Natural killer cell (primary cell): ENCODE data around the gene SPPL2C. TPM values are rescaled to one million over a fixed set of nuclear protein-coding genes. Genes with fewer than 3 reads are reported as not detected.

Source experiments
- ATAC-seq, 3 donors: fragments of 150-1000 bp in 2 of 3; fragments of 200-7000 bp in 1 of 3; cut with Tn5 transposase; 1 replicate in 1 of 3; 2 replicates in 2 of 3; pipeline ENCODE4 v1.10.0; 2021; ENCODE audit warnings: mild to moderate bottlenecking in 2 of 3, moderate library complexity in 2 of 3
- DNase-seq, 2 donors: peaks; one replicate each; pipeline versions ENCODE4 v3.0.0 to v3.0.0-alpha.2; 2013 to 2021; ENCODE audit warnings: mixed read lengths in 1 of 2
- H3K27ac ChIP-seq: one replicate; pipeline ENCODE4 v1.5.1; 2013; ENCODE audit warnings: mild to moderate bottlenecking, low read length
- H3K27me3 ChIP-seq: one replicate; pipeline ENCODE4 v1.6.1; 2013; ENCODE audit warnings: low read length; ENCODE audit not compliant: control insufficient read depth, insufficient read depth
- H3K36me3 ChIP-seq: one replicate; pipeline ENCODE4 v1.6.1; 2013; ENCODE audit warnings: low read length; ENCODE audit not compliant: control insufficient read depth, insufficient read depth
- H3K4me1 ChIP-seq: one replicate; pipeline ENCODE4 v1.6.1; 2013; ENCODE audit warnings: low read length; ENCODE audit not compliant: control insufficient read depth, insufficient read depth
- H3K4me3 ChIP-seq: one replicate; pipeline ENCODE4 v1.5.1; 2013; ENCODE audit warnings: low read length
- H3K9me3 ChIP-seq: one replicate; pipeline ENCODE4 v1.6.1; 2013; ENCODE audit warnings: low read length; ENCODE audit not compliant: control insufficient read depth, insufficient read depth
- H3K27ac Mint-ChIP-seq, 2 donors: one replicate each; pipeline ENCODE4 v1.8.0; 2022; ENCODE audit warnings: mild to moderate bottlenecking in 2 of 2, mixed read lengths in 2 of 2, moderate library complexity in 1 of 2
- H3K27me3 Mint-ChIP-seq, 2 donors: one replicate each; pipeline ENCODE4 v1.8.0; 2022; ENCODE audit warnings: low read depth in 2 of 2, mixed read lengths in 2 of 2
- H3K36me3 Mint-ChIP-seq: one replicate; pipeline ENCODE4 v1.8.0; 2022; ENCODE audit warnings: mixed read lengths
- H3K4me1 Mint-ChIP-seq, 2 donors: one replicate each; pipeline ENCODE4 v1.8.0; 2022; ENCODE audit warnings: mixed read lengths in 2 of 2
- H3K4me3 Mint-ChIP-seq: one replicate; pipeline ENCODE4 v1.8.0; 2022; ENCODE audit warnings: mild to moderate bottlenecking, moderate library complexity, mixed read lengths
- H3K9me3 Mint-ChIP-seq, 2 donors: one replicate each; pipeline ENCODE4 v1.8.0; 2022; ENCODE audit warnings: mixed read lengths in 2 of 2
- CTCF ChIP-seq: fragments of 200-600 bp; IDR thresholded peaks from one replicate; pipeline ENCODE4 v1.8.0; 2022; ENCODE audit warnings: antibody characterized with exemption
- WGBS: methylation state at CpG from one replicate; pipeline ENCODE4 v1.1.7; 2013; ENCODE audit warnings: missing lambda C conversion rate; ENCODE audit not compliant: insufficient coverage; 5-methylcytosine and 5-hydroxymethylcytosine counted together
- intact Hi-C: fragments of 100-400 bp; cut with micrococcal nuclease; formaldehyde crosslinking; loops from one replicate; pipeline ENCODE4 v1.14.2; 2022
- total RNA-seq, 4 donors: library from RNA; stranded (reverse); fragments of 120-200 nt in 1 of 4; gene quantifications; one replicate each; pipeline versions ENCODE4 v1.2.3 to v1.2.4, GENCODE V29; 2013 to 2022

The SPPL2C gene
- total RNA-seq, 3 donors from 2014 or later (not counting 1 experiment from before 2014, with no cell fraction given) = not detected

- no peak overlapping the region for H3K4me3 Mint-ChIP-seq
- Histone ChIP-seq H3K36me3 (no peaks in the 10 kb centered on the region), H3K27ac (no peak overlapping the region), H3K27me3 (no peaks in the 10 kb centered on the region), H3K4me3 (no peak overlapping the region), H3K9me3 (no peaks in the 10 kb centered on the region), H3K4me1 (no peaks in the 10 kb centered on the region)
- no peaks in the 10 kb centered on the region for H3K36me3 Mint-ChIP-seq
- TF ChIP-seq CTCF = no peak
- no peak overlapping the region for H3K27ac Mint-ChIP-seq
- DNase-seq (no peak), ATAC-seq (no peak)
- H3K27me3 Mint-ChIP-seq = peaks cover 10% of the 10 kb centered on the region in 2 donors
- intact Hi-C loops = no loop called here
- no peaks in the 10 kb centered on the region for H3K9me3 Mint-ChIP-seq
- H3K4me1 Mint-ChIP-seq = peaks cover 0 to 4% of the 10 kb centered on the region in 2 donors
- no CpG with 5 or more reads among the region's 1 CpG for WGBS
These were observed 32.8 kb downstream of the SPPL2C start for GRCh38 chr17:45877467-45877866.

DNA sequence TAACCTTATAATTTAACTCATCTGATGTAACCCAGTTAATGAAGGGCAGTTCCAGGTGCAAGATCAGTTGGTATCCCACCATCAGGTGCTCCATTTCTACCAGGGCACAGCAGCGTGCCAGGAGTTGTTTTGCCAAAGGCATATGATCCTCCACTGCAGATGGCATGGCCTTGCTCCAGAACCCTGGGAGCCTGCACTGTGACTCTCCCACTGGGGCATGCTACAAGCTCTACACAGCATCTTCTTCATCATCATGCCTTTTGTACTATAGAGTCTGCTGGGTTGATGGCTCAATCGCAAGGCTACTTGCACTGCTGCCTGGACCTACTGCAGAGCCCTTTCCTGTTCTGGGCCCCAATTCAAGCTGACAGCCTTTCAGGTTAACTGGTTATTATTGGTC lies 38.4 kb downstream of the SPPL2C start:
- Histone ChIP-seq H3K36me3 (no peaks in the 10 kb centered on the region), H3K4me3 (no peak overlapping the region), H3K27me3 (no peaks in the 10 kb centered on the region), H3K27ac (no peak overlapping the region), H3K4me1 (no peaks in the 10 kb centered on the region), H3K9me3 (no peaks in the 10 kb centered on the region)
- 92% methylated on average over 2 of the region's 2 CpGs for WGBS
- no peak overlapping the region for H3K27ac Mint-ChIP-seq
- H3K4me1 Mint-ChIP-seq = no peaks in the 10 kb centered on the region
- peaks cover under 1 to 11% of the 10 kb centered on the region in 2 donors for H3K27me3 Mint-ChIP-seq
- ATAC-seq (no peak), DNase-seq (no peak)
- H3K4me3 Mint-ChIP-seq = no peak overlapping the region
- no peaks in the 10 kb centered on the region for H3K36me3 Mint-ChIP-seq
- no peak for TF ChIP-seq CTCF
- intact Hi-C loops = no loop called here
- no peaks in the 10 kb centered on the region for H3K9me3 Mint-ChIP-seq

GRCh38 chr17:45886852-45887251 lies 42.2 kb downstream of the SPPL2C start:
- TF ChIP-seq CTCF = no peak
- no peak overlapping the region for H3K4me3 Mint-ChIP-seq
- Histone ChIP-seq H3K36me3 (no peaks in the 10 kb centered on the region), H3K4me3 (no peak overlapping the region), H3K4me1 (no peaks in the 10 kb centered on the region), H3K27ac (no peak overlapping the region), H3K9me3 (no peaks in the 10 kb centered on the region), H3K27me3 (no peaks in the 10 kb centered on the region)
- no peaks in the 10 kb centered on the region for H3K4me1 Mint-ChIP-seq
- peaks cover 4 to 12% of the 10 kb centered on the region in 2 donors for H3K27me3 Mint-ChIP-seq
- DNase-seq = no peak
- no peak for ATAC-seq
- no peak overlapping the region for H3K27ac Mint-ChIP-seq
- 88% methylated on average over 2 of the region's 2 CpGs for WGBS
- H3K36me3 Mint-ChIP-seq = no peaks in the 10 kb centered on the region
- intact Hi-C loops = no loop called here
- H3K9me3 Mint-ChIP-seq = no peaks in the 10 kb centered on the region

- H3K4me1 ChIP-seq = no peaks in the 10 kb centered on the region
- DNase-seq (no peak), ATAC-seq (no peak)
- WGBS = 44% methylated on average over 5 of the region's 5 CpGs
- H3K4me3 ChIP-seq = no peak overlapping the region
- no peaks in the 10 kb centered on the region for H3K27me3 ChIP-seq
- H3K9me3 ChIP-seq = no peaks in the 10 kb centered on the region
- Mint-ChIP-seq H3K4me3 (no peak overlapping the region), H3K9me3 (no peaks in the 10 kb centered on the region), H3K27me3 (peaks cover 6 to 11% of the 10 kb centered on the region in 2 donors), H3K27ac (no peak overlapping the region), H3K4me1 (no peaks in the 10 kb centered on the region), H3K36me3 (no peaks in the 10 kb centered on the region)
- TF ChIP-seq CTCF = no peak
- H3K36me3 ChIP-seq = no peaks in the 10 kb centered on the region
- intact Hi-C loops = no loop called here
- no peak overlapping the region for H3K27ac ChIP-seq
These were observed 43.7 kb downstream of the SPPL2C start for GRCh38 chr17:45888392-45888791.
